NCI-H1417 treated with DMSO at 0.1 percent for 48 hours (cell line): ENCODE results near the gene SERINC5.
"Not testable (repeated sequence)": the region's sequence is repeated elsewhere in the genome, so short reads cannot be mapped to it uniquely, and the experiment has no call there.

ENCODE experiments used
- DNase-seq: peaks from one replicate; lab custom pipeline; 2025; lab: John Stamatoyannopoulos, UW

SERINC5 gene

DNA sequence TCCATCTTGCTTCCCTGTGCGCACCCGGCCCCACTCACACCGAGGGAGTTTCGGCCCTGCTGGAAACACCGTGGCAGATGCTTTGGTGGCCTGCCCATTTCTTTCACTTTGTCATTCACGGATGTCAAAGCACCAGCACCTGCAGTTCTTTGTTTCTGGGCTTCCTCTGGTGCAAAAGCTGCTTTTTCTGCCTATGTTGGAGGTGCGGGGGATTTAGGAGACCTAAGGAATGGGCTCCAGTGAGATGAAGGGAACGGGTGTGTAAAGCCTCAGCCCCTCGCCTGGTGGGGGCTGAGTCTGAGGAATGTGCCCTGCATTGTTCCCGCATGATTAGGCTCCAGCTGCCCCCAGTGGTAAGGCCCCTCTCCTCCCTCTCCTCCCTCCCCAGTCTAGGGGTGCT lies 158.4 kb downstream of the SERINC5 start:
- no peak for DNase-seq

DNA sequence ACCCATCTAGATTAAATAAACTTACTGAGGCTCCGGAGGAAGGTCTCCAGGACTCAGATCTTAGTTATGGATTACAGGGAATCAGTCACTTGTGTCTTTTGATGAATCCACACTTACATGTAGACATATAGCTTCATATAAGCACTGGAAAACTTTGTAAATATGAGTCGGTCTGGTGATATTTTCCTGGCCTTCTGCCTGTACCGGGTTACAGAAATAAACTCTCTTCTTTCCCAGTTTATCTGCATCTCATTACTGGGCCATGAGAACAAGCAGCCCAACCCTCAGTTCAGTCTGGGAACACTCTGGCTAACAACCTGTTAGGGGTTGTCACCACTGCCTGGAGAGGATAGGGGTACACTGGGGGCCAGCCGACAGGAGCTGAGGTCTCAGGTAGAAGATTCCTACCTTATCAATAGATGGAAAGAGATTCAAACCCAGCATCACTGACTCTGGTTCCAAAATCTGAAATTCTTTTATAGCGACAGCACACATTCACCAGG lies 161.6 kb downstream of the SERINC5 start:
- DNase-seq: no peak

DNA sequence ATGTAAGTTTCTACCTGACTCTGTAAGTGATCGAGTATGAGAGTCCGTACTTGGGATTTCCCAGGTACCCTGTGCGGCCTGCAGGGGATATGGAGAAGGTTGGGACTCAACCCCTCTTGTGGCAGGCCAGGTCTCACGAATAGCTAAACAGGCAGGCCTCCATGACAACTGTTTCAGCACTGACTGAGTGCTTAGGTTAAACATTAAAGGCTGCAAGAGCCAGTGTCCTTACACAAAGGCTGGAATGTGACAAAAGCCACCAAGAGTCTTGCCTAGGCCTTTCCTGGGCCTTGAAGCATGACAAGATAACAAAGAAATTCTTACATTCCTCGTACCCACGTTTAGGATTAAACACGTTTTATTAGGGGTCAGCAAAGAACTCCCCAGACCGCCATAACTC lies 162.1 kb downstream of the SERINC5 start:
- DNase-seq: no peak

DNA sequence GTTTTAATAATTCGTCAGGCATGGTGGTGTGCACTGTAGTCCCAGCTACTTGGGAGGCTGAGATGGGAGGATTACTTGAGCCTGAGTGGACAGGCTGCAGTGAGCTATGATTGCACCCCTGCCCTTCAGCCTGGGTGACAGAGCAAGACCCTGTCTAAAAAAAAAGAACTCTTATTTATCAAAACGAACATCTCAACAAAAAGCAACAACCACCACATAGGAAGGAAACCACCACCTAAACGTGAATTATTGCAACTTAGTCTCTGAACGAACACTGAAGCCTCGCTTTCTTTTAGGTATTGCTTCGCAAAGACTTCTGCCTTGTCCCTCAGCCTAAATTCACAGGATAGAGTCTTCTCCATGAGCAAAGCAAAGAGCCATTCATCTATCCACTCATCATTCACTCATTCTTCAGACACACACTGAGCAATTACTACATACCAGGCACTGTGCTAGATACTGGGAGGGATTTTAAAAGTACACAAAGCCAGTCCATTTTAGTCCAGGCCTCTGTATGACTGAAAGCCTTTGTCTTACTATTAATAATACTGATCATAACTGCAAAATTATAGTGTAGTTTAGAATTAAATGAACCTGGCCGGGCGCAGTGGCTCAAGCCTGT lies 163.3 kb downstream of the SERINC5 start:
- no peak for DNase-seq

DNA sequence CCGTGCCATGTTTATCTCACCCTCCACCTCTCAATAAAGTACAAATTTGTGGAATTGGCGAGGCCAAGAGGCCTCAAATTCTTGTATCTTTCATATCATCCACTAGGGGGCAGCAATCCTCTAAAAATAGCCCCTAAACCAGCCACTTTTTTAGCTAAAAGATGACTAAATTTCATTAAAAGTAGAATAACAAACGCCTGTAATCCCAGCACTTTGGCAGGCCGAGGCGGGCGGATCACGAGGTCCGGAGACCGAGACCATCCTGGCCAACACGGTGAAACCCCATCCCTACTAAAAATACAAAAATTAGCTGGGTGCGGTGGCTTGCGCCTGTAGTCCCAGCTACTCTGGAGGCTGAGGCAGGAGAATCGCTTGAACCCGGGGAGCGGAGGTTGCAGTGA lies 164.1 kb downstream of the SERINC5 start:
- DNase-seq: not testable (repeated sequence)

DNA sequence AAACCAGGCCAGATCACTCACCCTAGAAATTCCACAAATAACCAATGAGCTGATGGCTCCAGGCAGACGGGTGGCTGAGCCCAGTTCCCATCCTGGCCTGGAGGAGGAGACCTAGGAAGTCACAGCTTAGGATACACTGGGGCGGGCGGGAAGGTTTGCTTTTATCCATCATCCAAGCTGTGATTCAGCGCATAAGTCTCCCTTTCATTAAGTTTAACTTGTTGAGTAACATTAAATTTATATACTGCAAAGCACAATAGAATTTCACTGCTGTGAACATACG lies 165.0 kb downstream of the SERINC5 start:
- no peak for DNase-seq

DNA sequence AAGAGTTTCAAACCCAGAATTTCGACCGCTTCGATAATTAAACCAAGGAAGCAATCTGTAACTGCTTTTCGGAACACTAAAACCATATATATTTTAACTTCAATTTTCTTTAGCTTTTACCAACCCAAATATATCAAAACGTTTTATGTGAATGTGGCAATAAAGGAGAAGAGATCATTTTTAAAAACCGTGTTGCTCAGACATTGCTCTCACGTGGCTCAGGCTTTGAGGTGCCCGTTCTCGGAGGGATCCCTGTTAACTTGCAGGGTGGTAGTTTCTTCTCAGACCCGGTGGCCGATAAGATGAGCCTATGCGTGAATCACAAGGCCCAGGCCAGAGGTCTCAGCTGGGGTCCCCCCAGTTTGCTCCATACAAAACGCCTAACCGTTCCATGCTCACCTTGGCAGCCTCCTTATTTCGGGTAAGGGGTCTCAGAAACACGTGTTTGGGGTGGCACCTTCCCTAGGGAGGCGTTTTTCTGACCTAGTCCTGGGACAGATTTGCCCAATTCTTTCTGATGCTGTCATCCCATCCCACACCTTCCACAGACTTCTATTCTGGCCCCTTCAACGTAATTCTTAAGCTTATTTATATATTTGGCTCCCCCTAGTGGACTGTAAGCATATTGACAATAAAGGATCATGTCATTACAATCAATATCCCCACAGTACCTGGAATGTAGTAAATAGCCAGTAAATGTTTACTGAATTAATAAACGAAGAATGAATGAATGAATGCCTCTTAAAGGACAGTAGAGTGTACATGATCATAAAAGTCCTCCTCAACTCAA lies 172.6 kb downstream of the SERINC5 start:
- no peak for DNase-seq

DNA sequence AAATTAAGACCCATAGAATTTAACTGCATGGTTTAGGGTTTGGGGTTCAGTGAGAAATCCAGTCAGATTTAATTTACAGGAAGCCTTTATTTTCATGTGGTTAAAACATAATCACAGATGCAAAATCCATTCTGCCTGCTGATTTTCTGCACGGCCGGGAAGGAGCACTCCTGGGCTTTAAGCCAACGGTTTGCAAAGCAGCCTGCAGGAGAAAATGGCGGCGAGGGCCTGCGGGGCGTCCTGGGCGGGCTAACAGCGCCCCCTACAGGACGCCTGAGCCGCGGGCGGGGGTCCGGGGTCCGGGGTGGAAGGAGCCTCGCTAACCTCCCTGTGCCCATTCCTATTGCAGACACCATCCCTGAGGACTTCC lies 173.1 kb downstream of the SERINC5 start:
- no peak for DNase-seq

DNA sequence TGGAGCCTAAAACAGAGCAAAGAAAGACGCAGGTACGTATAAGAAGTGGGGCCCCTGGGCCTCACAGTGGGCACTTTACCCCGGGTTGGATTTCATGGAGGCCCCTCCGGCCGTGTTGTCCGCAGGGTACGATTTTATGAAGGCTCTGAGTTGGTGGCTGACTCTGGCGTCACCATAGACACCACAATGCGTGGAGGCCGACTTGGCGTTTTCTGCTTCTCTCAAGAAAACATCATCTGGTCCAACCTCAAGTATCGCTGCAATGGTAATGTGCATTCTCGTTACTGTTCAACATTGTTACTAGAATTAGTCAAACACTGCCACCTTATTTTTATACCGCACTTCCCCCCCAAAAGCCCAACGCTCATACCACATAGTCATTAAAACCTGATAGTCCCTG lies 173.6 kb downstream of the SERINC5 start:
- no peak for DNase-seq

DNA sequence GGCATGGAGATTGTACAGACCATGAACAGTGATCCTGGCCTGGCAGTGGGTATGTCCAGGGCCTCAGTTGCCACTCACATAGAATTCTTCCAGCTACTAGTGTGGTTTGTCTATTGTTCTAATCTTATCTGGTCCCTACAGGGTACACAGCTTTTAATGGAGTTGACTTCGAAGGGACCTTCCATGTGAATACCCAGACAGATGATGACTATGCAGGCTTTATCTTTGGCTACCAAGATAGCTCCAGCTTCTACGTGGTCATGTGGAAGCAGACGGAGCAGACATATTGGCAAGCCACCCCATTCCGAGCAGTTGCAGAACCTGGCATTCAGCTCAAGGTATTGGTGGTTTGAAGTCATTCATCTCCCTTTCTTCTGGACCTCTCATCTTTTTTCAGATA lies 176.9 kb downstream of the SERINC5 start:
- no peak for DNase-seq

DNA sequence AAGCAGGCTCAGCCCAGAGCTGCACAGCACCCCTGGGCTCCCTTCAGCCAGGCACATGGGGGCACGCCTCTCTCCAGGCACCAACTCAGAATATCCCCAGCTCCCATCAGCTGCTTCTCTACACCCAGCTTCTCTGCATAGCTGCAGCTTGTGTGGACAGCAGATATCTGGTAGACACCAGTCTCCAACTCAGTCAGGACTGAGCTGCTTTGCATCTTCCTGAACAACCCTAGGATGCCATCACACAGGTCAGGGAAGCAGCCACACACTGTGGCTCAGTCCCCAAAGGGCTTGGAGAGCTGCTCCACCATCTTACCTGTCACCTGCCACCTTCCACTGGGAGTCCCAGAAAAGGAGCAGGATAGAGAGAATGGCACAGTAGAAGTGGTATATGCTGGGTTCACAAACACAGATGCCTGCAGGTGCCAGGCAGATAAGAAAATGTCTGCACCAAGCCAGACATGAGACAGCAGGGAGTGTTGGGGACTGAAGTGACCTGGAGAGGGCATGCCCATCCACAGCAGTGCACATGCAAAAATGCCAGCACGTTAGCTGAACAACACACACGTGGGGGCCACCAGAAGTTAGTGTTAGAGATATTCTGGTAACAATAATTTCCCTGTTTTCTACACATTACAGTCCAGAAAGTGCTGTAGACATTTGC lies 178.7 kb downstream of the SERINC5 start:
- DNase-seq: no peak

DNA sequence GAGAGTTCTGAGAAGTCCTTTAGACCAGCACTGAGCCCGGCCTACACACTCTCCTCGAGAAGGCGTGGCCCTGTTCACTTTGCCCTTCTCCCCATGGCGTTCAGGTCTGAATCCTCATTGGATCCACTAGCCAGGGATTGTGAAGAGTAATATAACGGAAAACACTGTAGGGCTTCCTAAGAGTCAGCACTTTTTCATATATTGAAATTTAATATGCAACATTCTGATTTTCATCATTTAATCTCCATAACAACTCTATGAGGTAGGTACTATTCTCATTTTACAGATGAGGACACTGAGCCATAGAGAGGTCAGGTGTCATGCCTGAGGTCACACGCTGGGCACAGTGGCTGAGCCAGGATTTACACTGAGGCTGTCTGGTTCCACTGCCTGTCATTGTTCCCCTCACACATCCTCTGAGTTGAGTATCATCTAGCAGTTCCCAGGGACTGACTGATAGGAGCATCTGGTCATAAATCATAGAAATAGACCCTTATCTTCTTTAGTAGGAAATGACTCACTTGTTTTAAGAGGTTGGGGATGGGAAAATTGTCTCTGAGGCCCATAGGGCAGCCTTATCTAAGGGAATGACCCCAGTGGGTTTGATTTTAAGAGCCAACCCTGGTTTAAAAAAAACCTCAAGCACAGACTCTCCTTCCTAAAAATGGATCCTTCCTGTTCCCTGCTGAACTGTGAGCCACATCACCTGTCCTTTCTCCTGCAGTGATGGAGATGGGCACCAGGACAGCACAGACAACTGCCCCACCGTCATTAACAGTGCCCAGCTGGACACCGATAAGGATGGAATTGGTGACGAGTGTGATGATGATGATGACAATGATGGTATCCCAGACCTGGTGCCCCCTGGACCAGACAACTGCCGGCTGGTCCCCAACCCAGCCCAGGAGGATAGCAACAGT lies 179.5 kb downstream of the SERINC5 start:
- no peak for DNase-seq

DNA sequence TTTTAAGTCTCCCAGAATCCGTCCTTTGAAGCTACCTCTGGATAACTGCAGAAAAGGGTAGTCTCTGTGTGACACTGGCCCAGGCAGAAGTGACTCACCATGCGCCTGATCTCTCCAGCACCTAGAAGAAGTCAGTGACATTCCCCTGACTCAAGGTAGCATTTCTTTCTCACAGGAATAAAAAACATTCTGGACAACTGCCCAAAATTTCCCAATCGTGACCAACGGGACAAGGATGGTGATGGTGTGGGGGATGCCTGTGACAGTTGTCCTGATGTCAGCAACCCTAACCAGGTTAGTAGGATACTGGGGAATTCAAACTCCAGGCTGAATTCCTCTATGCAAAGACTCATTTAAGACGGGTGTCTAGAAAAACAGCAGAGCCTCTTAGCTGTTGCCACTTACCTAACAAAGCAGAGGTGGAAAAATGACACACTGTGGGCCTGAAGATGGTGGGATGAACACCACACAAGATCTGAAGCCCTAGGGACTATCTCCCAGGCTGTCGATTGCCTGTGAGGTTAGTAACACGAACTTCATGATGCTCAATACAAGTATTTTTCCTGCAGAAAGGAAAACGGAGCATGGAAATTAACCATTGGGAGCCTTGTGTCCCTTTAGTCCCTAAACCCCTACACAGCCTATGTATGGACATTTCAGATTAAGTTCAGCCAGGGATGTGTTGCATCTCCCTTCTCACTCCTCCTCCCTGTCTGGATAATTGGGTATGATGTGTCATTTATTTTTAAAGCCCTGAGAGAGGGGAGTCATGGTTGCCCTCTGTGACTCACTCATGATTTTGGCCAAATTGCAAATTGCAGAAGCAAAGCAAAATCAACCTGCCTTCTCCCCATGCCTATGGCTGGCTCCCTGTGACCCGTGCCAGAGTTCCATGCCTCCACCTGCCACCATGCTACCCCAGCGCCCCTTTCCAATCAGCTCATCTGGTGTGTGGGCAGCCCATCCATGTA lies 183.5 kb downstream of the SERINC5 start:
- DNase-seq: no peak

DNA sequence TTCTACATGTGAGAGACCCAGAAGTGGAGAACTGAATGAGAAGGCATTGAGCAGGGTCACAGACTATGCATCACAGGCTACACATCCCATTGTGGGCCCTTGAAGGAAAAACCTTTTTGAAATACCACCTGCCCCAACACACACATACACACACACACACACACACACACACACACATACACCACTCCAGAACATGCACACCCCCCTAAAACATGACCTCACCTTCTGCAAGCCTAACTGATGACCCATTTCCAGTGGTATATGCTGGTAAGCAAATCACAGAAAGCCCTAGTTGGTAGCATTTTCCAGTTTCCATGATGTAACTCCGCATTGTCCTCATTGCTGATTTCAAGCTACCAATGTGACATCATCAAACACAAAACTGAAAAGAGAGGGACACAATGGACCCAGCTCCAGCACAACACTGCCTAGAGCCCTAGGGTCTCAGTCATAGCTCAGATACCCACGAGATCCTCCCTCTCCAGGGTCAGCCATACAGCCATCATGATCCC lies 184.3 kb downstream of the SERINC5 start:
- no peak for DNase-seq

DNA sequence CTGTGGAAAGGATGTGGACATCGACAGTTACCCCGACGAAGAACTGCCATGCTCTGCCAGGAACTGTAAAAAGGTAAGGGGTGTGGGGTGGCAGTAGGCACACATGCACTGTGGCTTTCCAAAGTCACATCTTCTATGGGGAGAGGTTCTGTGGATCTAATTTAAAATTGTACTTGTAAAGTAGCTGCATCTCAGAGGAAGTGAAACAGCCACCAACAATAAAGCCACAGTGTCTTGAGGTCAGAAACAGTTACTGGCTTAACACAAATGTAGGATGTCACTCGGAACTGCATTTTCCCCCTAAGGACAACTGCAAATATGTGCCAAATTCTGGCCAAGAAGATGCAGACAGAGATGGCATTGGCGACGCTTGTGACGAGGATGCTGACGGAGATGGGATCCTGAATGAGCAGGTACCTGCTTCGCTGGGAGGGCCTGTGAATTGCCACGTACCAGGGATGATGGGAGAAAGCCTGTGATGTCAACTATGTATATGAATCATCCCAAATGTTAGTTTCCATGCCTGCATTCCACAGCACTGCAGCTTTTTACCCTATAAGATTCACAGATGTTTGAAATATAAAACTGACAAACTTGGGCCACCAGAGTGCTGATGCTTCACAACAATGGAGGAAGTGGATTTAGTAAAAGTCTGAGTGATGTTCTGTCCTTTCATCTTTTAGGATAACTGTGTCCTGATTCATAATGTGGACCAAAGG lies 185.4 kb downstream of the SERINC5 start:
- DNase-seq: no peak

DNA sequence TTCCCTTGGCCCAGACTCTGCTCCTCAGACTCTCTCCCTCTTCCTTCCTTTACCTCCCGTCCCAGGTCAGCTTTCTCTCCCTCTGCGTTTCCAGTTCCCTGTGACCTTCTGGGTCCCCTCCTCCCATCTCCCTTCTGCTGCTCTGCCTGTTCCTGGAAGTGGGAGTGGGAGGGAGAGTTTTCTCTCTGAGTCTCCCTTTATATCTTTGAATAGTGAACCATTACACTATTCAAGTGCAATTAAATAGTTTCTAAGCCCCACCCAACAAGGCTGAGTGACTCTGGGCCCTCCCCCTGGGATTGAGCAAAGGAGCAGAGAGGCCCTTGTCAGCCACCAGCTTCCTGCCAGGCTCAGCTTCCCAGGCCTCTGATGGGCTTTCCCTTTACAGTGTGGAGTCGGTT lies 185.9 kb downstream of the SERINC5 start:
- no peak for DNase-seq

DNA sequence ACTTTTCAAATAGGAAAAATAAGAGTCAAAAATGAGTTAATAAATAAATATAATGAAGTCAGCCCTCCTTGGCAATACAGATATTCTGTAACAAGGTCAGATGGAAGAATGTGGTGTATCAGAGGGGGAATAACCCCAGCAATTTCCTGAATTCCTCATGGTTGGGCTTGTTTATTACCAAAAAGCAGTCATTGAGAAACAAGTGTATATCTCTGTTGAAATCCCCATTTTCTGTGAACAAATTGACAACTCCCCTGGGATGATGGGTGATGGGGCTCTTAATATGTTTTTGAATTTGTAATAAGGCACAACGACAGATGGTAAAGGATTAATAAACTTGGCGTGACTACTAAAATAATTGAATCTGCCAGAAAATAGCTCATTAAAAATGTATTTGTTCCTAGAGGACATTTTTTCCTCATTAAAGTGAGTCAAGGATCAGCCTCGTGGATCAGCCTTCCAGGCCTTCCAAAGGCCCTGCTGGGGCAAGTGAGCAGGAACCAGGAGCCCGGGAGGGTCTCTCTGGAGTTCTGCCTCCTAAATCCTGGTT lies 186.5 kb downstream of the SERINC5 start:
- DNase-seq: no peak

DNA sequence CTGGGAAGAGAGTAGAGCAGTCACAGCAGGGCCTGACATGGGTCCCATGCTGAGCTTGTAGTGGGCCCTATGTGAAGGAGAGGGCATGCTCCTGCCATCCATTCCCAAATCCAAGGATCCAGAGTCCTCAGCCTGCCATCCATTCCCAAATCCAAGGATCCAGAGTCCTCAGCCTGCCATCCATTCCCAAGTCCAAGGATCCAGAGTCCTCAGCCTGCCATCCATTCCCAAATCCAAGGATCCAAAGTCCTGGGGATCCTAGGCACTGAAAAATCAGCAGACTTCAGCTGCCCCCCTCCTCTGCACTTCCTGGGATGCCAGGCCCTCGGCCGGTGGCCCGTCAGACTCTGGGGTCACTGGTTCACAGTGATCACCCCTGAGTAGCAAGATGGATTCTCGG lies 187.1 kb downstream of the SERINC5 start:
- no peak for DNase-seq

DNA sequence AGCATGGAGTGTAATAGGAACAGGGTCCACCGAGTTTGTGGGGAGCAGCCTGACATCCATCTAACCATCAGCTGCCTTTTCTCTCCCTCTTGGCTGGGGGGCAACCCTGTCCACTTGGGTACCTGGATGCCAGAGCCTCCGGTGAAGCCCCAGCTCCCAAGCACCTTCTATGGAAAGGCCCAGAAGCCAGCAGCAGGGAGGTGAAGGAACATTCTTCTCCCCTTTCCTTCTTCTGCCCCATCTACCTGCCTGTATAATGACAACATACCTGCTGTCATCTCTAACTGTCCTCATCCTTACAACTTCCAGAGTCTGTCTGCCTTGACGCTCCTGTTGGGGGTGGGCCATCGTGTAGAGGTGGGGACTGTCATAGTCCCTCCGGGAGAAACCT lies 187.6 kb downstream of the SERINC5 start:
- DNase-seq: no peak
